Parathyroid adenoma (tissue), 2 donors: ENCODE data around the gene BRWD1.

ENCODE experiments used
- H2AFZ ChIP-seq: fragments of 300-600 bp; sonication (generic); one replicate; pipeline ENCODE4 v1.7.0; 2017; ENCODE audit warnings: antibody characterized with exemption, mild to moderate bottlenecking
- H3K27ac ChIP-seq: fragments of 300-600 bp; sonication (generic); one replicate; pipeline ENCODE4 v1.7.0; 2017
- H3K27me3 ChIP-seq: fragments of 300-600 bp; sonication (generic); one replicate; pipeline ENCODE4 v1.7.0; 2017; ENCODE audit warnings: low read length; ENCODE audit not compliant: control insufficient read depth, insufficient read depth
- H3K36me3 ChIP-seq: fragments of 300-600 bp; sonication (generic); one replicate; pipeline ENCODE4 v1.7.0; 2017; ENCODE audit warnings: low read length; ENCODE audit not compliant: control insufficient read depth, insufficient read depth
- H3K4me1 ChIP-seq: fragments of 300-600 bp; sonication (generic); one replicate; pipeline ENCODE4 v1.7.0; 2017; ENCODE audit warnings: control low read depth
- H3K4me2 ChIP-seq: fragments of 300-600 bp; sonication (generic); one replicate; pipeline ENCODE4 v1.7.0; 2017; ENCODE audit warnings: low read length
- H3K4me3 ChIP-seq: fragments of 300-600 bp; sonication (generic); one replicate; pipeline ENCODE4 v1.7.0; 2017; ENCODE audit warnings: low read depth, low read length
- H3K79me2 ChIP-seq: fragments of 300-600 bp; sonication (generic); one replicate; pipeline ENCODE4 v1.7.0; 2017; ENCODE audit warnings: control low read depth
- H3K9ac ChIP-seq: fragments of 300-600 bp; sonication (generic); one replicate; pipeline ENCODE4 v1.7.0; 2017; ENCODE audit warnings: mild to moderate bottlenecking
- H3K9me3 ChIP-seq: fragments of 300-600 bp; sonication (generic); one replicate; pipeline ENCODE4 v1.7.0; 2017; ENCODE audit warnings: low read length; ENCODE audit not compliant: control insufficient read depth
- TF ChIP-seq, protein P1 (sequence below): fragments of 300-600 bp; sonication (generic); IDR thresholded peaks from one replicate; pipeline ENCODE4 v1.7.0; 2017; ENCODE audit warnings: antibody characterized with exemption, mild to moderate bottlenecking
- donor health status: primary hyperparathyroidism.

The BRWD1 gene

DNA sequence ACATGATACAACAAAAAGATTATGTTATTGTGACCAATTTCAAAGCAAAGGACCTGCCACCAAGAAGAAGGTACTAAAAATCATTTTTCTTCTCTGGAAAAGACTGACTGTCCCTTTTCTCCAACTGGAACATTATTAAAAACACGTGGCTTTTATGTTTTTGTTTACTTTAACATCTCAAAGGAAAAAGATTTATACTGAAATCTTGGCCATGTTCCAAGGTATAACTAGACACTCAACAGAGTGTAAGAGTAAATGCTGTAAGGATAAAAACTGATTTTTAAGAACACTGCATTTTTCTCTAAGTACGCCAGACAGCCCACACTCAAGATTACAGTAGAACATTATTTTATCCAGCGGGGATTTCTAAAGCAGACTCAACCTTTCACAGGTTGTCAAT, 62.1 kb downstream of the BRWD1 start:
- Histone ChIP-seq H3K4me2 (no peak overlapping the region), H3K4me3 (no peak overlapping the region), H3K9me3 (no peaks in the 10 kb centered on the region), H3K9ac (no peak overlapping the region), H3K79me2 (peaks cover 3% of the 10 kb centered on the region), H3K27me3 (no peaks in the 10 kb centered on the region), H3K36me3 (no peaks in the 10 kb centered on the region), H3K27ac (no peak overlapping the region), H2AFZ (no peak overlapping the region), H3K4me1 (no peaks in the 10 kb centered on the region)
- TF ChIP-seq, protein P1, sequence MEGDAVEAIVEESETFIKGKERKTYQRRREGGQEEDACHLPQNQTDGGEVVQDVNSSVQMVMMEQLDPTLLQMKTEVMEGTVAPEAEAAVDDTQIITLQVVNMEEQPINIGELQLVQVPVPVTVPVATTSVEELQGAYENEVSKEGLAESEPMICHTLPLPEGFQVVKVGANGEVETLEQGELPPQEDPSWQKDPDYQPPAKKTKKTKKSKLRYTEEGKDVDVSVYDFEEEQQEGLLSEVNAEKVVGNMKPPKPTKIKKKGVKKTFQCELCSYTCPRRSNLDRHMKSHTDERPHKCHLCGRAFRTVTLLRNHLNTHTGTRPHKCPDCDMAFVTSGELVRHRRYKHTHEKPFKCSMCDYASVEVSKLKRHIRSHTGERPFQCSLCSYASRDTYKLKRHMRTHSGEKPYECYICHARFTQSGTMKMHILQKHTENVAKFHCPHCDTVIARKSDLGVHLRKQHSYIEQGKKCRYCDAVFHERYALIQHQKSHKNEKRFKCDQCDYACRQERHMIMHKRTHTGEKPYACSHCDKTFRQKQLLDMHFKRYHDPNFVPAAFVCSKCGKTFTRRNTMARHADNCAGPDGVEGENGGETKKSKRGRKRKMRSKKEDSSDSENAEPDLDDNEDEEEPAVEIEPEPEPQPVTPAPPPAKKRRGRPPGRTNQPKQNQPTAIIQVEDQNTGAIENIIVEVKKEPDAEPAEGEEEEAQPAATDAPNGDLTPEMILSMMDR: no peak

DNA sequence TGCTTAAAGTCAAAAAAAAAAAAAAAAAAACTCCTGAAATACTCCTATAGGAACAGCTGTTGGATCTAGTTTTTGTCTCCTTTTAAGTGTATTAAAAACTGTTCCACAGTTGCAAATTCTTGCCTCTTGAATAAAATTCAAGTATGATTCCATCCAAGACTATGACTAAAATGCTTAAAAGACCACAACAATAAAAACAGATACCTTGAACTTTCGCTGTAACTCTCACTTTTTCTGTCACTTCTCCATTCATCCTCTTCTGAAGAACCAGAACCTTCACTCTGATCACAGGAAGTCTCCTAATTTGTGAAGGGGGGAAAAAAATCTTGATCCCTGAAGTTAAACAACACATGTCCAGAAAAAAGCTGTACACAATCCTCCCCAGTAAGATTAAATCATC, 75.2 kb downstream of the BRWD1 start:
- TF ChIP-seq, protein P1: no peak
- no peak overlapping the region for H3K4me2 ChIP-seq
- H2AFZ ChIP-seq: no peak overlapping the region
- H3K27me3 ChIP-seq: no peaks in the 10 kb centered on the region
- H3K9me3 ChIP-seq: no peaks in the 10 kb centered on the region
- H3K36me3 ChIP-seq: no peaks in the 10 kb centered on the region
- no peaks in the 10 kb centered on the region for H3K79me2 ChIP-seq
- H3K9ac ChIP-seq: no peak overlapping the region
- H3K27ac ChIP-seq: no peak overlapping the region
- H3K4me3 ChIP-seq: no peak overlapping the region
- peaks cover under 1% of the 10 kb centered on the region for H3K4me1 ChIP-seq

DNA sequence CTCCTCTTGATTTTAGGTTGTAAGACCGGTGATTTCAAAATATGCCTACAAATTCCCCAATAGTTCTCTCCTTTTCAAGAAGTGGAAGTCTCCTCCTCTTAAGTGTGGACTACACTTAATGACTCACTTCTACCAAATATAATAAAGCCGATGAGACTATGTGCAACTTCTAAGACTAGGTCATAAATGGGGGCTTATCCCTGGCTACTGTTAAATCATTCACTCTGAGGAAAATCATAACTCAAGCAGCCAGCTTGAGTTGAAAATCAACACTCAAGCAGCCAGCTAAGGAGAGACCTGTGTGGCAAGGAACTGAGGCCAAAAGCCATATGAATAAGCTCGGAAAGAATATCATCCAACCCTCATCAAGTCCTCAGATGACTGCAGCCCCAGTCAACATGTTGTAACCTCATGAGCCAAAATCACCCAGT, 80.6 kb downstream of the BRWD1 start:
- Histone ChIP-seq H3K4me2 (no peak overlapping the region), H3K36me3 (no peaks in the 10 kb centered on the region), H3K27ac (no peak overlapping the region), H3K79me2 (no peaks in the 10 kb centered on the region), H3K4me3 (no peak overlapping the region), H3K27me3 (no peaks in the 10 kb centered on the region), H2AFZ (no peak overlapping the region), H3K4me1 (no peaks in the 10 kb centered on the region), H3K9ac (no peak overlapping the region), H3K9me3 (no peaks in the 10 kb centered on the region)
- TF ChIP-seq, protein P1: no peak

DNA sequence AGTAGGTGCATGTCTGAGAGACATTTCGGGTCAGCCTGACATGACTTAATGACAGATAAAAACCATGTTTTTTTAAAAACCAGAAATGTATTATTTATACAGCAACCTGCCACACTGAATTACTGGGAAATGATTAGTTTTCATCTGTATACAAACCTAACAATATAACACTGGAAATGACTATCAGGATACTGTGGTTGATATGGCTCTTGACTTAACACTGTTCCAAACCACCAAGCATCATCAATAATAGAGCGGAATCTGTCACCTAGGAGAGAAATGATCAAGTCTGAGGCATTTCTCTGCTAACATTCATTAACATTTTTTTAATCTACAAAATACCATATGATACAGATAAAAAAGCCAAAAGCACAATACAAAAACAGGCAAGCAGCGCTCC, 88.5 kb downstream of the BRWD1 start:
- Histone ChIP-seq H3K9ac (no peak overlapping the region), H3K36me3 (no peaks in the 10 kb centered on the region), H3K79me2 (no peaks in the 10 kb centered on the region), H3K4me3 (no peak overlapping the region), H2AFZ (no peak overlapping the region), H3K27me3 (no peaks in the 10 kb centered on the region), H3K27ac (no peak overlapping the region), H3K9me3 (no peaks in the 10 kb centered on the region), H3K4me1 (no peaks in the 10 kb centered on the region), H3K4me2 (no peak overlapping the region)
- TF ChIP-seq, protein P1: no peak

DNA sequence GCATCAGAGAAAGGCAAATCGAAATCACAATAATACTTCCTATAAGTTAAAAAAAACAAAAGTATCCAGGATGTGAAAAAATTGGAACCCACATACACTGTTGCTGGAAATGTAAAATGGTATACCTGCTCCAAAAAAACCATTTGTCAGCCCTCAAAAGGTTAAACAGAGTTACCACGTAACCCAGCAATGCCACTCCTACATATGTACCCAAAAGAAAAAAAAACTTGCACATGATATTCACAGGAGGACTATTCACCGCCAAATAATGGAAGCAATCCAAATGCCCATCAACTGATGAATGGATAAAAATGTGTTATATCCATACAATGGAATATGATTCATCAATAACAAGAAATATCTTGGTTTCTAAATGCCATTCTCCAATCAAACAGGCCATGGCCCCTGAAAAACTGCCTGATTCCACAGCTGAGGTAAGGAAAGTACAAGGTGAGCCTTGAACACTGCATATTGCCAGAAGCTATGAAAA, 91.4 kb downstream of the BRWD1 start:
- no peak overlapping the region for H3K4me2 ChIP-seq
- no peak overlapping the region for H3K4me3 ChIP-seq
- H3K9me3 ChIP-seq: no peaks in the 10 kb centered on the region
- H3K36me3 ChIP-seq: no peaks in the 10 kb centered on the region
- H3K79me2 ChIP-seq: no peaks in the 10 kb centered on the region
- no peak overlapping the region for H3K27ac ChIP-seq
- no peak overlapping the region for H3K9ac ChIP-seq
- TF ChIP-seq, protein P1: no peak
- no peaks in the 10 kb centered on the region for H3K27me3 ChIP-seq
- no peak overlapping the region for H2AFZ ChIP-seq
- H3K4me1 ChIP-seq: no peaks in the 10 kb centered on the region
